SH-SY5Y (cell line): Measurements from ENCODE around the gene KRT20.

ENCODE experiments used
- GATA2 ChIP-seq: IDR thresholded peaks from 2 replicates; pipeline ENCODE4 v1.6.1; 2011; ENCODE audit warnings: mild to moderate bottlenecking, low read depth, low read length
- GATA3 ChIP-seq: IDR thresholded peaks from 2 replicates; pipeline ENCODE4 v1.6.1; 2011; ENCODE audit warnings: low read depth, mild to moderate bottlenecking, low read length, moderate library complexity

Gene KRT20

GRCh38 chr17:40873255-40873654 lies 11.8 kb downstream of the KRT20 start:
- TF ChIP-seq GATA2 (no peak), GATA3 (no peak)

GRCh38 chr17:40872416-40872815 lies 12.6 kb downstream of the KRT20 start:
- TF ChIP-seq GATA2 (no peak), GATA3 (no peak)

GRCh38 chr17:40871316-40871715 lies 13.7 kb downstream of the KRT20 start:
- TF ChIP-seq GATA3: no peak
- no peak for TF ChIP-seq GATA2

- no peak for TF ChIP-seq GATA2
- no peak for TF ChIP-seq GATA3
These were observed 14.9 kb downstream of the KRT20 start for GRCh38 chr17:40870136-40870535.

- TF ChIP-seq GATA3 (no peak), GATA2 (no peak)
These were observed 18.2 kb downstream of the KRT20 start, which contains the start of gene KRT12 for GRCh38 chr17:40866838-40867237. Gene KRT12, minus strand, starts transcription at chr17:40867223. Its CDS starts 37 bp downstream, at chr17:40867186.

GRCh38 chr17:40864661-40865390 lies 20.2 kb downstream of the KRT20 start:
- TF ChIP-seq GATA3 (no peak), GATA2 (no peak)

GRCh38 chr17:40862985-40863733 lies 21.9 kb downstream of the KRT20 start:
- TF ChIP-seq GATA3: no peak
- no peak for TF ChIP-seq GATA2

GRCh38 chr17:40859536-40859935 lies 25.5 kb downstream of the KRT20 start:
- no peak for TF ChIP-seq GATA2
- no peak for TF ChIP-seq GATA3

GRCh38 chr17:40857535-40857934 lies 27.5 kb downstream of the KRT20 start:
- TF ChIP-seq GATA3 (no peak), GATA2 (no peak)

GRCh38 chr17:40854175-40854814 lies 30.7 kb downstream of the KRT20 start:
- TF ChIP-seq GATA2 (no peak), GATA3 (no peak)

GRCh38 chr17:40852364-40852763 lies 32.7 kb downstream of the KRT20 start:
- TF ChIP-seq GATA3 (no peak), GATA2 (no peak)

GRCh38 chr17:40850293-40850972 lies 34.6 kb downstream of the KRT20 start:
- TF ChIP-seq GATA2: no peak
- no peak for TF ChIP-seq GATA3

GRCh38 chr17:40849723-40850122 lies 35.3 kb downstream of the KRT20 start:
- TF ChIP-seq GATA2 (no peak), GATA3 (no peak)

GRCh38 chr17:40848583-40849235 lies 36.3 kb downstream of the KRT20 start:
- TF ChIP-seq GATA2 (no peak), GATA3 (no peak)
